ENCODE results near the gene EGFR.

The EGFR gene

DNA sequence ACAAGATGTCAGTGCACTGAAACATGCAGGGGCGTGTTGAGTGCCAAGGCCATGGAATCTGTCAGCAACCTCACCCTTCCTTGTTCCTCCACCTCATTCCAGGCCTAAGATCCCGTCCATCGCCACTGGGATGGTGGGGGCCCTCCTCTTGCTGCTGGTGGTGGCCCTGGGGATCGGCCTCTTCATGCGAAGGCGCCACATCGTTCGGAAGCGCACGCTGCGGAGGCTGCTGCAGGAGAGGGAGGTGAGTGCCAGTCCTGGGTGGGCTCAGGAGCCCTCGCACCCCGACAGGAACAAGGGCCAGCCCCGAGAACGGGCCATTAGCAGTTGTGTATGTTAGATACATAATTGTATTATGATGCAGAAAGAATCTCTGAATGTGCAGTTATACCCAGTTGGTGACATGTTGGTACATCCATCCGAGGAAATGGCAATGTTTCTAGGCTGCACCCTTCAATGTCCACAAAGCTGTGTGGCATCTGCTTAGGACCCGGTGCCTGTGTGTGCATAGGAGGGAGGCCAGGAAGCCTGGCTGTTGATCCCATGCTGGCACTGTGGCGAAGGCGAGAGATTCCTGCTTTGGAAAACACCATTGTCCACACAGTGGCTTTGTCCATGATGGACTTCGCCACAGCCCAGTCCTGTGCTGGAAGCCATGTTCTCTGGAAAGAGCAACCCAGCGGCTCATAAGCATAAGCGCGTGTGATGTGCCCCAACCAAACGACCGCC lies 154.2 kb downstream of the EGFR start:
- no peak for DNase-seq (ENCODE audit: low read depth)

- no peak for DNase-seq (ENCODE audit: low read depth)
Observed at GRCh38 chr7:55173671-55174070, 154.9 kb downstream of the EGFR start.

DNA sequence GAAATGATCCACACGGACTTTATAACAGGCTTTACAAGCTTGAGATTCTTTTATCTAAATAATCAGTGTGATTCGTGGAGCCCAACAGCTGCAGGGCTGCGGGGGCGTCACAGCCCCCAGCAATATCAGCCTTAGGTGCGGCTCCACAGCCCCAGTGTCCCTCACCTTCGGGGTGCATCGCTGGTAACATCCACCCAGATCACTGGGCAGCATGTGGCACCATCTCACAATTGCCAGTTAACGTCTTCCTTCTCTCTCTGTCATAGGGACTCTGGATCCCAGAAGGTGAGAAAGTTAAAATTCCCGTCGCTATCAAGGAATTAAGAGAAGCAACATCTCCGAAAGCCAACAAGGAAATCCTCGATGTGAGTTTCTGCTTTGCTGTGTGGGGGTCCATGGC lies 155.6 kb downstream of the EGFR start:
- no peak for DNase-seq (ENCODE audit: low read depth)

- no peak for DNase-seq (ENCODE audit: low read depth)
Observed at GRCh38 chr7:55174856-55175255, 156.0 kb downstream of the EGFR start.

DNA sequence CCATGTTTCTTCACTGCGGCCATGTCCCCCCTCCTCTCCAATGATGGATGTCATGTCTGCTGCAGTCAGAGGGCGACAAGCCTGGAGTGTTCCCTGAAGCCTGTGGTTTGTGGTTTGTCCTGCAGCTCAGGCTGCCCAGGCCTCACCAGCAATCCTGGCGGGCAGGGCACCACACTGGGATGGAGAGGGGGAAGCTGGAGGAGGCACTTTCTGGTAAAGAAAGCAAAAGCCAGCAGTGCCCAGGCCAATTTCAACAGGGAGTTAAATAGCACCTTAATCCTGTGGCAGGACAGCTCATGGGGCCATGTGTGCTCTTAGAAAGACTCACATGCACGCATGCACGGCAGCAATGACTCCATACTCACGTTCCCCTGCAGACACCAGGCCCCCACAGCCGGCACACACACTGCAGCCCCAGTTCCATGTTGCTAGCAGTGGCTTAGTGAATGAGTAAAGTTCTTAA lies 158.3 kb downstream of the EGFR start:
- DNase-seq (ENCODE audit: low read depth) = no peak

DNA sequence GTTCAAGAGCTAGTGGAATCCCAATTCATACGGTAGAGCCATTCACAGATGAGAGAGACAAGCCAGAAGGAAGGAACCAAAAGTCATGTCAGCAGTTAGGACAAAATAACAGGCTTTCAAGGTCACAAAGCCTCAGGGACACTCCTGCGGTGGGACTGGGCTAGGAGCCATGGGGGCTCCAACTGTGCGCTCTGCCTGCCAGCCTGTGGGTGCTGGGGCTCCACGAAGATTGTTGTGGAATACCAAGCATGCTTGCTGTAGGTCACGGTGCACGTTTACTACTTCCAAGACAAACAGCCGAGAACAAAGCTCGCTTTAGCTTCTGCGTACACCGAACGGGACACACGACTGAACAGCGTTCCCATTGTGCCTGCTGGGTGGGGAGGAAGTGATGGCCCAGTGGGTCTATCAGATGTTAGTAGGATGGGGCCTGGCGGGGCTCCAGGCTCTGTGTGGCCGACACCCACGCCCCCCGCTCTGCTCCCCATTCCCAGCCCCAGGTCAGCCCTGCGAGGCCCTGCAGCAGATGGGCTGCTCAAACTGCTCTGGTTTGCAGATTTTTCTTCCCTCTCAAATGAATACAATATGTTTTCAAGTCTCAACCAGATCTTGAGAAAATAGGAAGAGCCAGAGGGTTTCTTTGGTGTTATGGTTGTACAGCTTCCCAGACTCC lies 158.9 kb downstream of the EGFR start:
- no peak for DNase-seq (ENCODE audit: low read depth)

GRCh38 chr7:55178292-55178862 lies 159.6 kb downstream of the EGFR start:
- no peak for DNase-seq (ENCODE audit: low read depth)

- DNase-seq (ENCODE audit: low read depth) = no peak
Observed at GRCh38 chr7:55178863-55179773, 160.3 kb downstream of the EGFR start.

- DNase-seq (ENCODE audit: low read depth) = no peak
Observed at GRCh38 chr7:55179931-55180682, 161.3 kb downstream of the EGFR start.

DNA sequence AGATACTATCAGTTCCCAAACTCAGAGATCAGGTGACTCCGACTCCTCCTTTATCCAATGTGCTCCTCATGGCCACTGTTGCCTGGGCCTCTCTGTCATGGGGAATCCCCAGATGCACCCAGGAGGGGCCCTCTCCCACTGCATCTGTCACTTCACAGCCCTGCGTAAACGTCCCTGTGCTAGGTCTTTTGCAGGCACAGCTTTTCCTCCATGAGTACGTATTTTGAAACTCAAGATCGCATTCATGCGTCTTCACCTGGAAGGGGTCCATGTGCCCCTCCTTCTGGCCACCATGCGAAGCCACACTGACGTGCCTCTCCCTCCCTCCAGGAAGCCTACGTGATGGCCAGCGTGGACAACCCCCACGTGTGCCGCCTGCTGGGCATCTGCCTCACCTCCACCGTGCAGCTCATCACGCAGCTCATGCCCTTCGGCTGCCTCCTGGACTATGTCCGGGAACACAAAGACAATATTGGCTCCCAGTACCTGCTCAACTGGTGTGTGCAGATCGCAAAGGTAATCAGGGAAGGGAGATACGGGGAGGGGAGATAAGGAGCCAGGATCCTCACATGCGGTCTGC lies 162.2 kb downstream of the EGFR start:
- no peak for DNase-seq (ENCODE audit: low read depth)

GRCh38 chr7:55181762-55182161 lies 162.9 kb downstream of the EGFR start:
- DNase-seq (ENCODE audit: low read depth) = no peak

GRCh38 chr7:55183897-55184296 lies 165.1 kb downstream of the EGFR start:
- DNase-seq (ENCODE audit: low read depth) = no peak

- no peak for DNase-seq (ENCODE audit: low read depth)
Observed at GRCh38 chr7:55185321-55185802, 166.5 kb downstream of the EGFR start.

DNA sequence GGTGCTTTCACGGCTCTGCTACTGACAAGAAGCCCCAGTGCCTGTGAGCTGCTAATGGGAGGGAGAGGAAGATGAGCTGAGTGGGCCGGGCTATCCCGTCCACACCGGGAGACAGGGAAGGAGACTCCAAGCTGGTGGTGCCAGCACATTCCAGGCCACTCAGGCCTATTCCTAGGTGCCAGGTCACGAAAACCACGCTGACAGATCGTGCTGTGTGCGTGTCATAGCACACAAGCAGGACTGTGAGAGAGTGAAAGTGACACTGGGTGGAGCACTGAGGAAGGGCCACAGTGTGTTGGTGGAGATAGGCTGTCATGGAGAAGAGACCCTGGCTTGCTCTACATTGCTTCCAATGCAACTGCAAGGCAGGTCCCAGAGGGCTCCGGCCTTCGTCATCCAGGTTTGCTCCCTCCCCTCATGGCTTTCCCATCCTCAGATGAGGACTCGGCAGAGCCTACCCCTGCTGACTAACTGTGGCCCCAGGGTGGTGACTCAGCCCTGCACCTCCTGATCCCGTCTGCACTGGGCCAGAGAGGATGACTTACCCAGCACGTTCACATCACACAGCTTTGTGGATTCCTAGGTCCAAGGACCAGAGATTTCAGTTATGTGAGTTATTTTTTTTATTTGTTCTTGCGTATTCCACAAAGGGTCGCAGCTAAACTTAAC lies 167.3 kb downstream of the EGFR start:
- DNase-seq (ENCODE audit: low read depth) = no peak

- DNase-seq (ENCODE audit: low read depth) = no peak
Observed at GRCh38 chr7:55187701-55188491, 169.1 kb downstream of the EGFR start.

DNA sequence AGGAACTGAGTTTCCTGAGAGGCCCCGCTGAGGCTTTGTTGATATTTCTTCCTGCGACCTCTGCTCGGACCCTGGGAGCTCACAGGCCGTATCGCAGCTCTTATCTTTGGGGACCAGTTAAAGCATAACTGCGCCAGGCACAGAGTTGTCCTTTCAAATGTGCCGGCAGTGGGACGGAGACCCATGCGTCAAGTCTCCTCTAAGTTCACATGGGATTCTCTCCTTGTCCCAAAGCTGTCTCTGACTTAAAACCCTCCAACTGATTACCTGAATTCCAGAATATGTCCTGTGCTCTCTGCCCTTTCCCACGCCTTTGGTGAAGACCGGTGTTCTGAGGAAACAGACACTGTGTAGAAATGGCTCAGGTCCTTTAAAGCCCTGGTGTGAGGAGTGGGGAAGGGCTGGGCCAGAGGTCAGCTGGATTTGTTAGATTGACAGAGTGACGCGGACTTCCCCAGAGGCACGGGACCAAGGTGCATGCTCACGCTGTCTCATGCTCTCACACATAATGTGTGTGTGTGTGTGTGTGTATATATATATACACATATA lies 169.8 kb downstream of the EGFR start:
- no peak for DNase-seq (ENCODE audit: low read depth)

DNA sequence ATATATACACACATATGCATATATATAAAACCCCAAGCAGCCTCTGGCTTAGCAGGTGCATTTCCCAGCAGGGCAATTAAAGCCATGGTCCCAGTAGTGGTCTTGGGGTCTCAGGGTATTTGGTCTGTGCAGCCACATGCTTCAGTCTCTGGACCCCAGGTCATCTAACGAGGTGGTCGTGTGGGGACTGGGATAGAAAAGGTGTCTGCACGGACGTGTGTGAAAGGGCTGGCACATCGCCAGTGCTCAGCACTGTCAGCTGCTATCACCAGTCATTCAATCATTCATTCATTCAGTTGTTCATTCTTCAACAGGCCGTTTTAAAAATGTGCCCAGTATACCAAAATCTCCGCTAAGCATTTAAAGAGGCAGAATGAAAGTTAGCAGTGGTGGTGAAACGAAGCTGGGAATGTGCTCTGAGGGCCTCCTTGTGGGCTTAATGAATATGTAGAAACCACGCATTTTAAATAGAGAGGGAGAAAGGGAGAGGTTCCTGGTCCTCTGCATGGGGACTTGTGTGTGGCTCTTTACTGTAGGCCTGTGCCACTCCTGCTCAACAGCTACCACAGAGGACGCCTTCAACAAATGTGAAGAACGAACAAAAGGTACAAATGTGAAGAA lies 170.4 kb downstream of the EGFR start:
- DNase-seq (ENCODE audit: low read depth) = no peak

- no peak for DNase-seq (ENCODE audit: low read depth)
Observed at GRCh38 chr7:55189878-55190436, 171.1 kb downstream of the EGFR start.
